A549 (cell line): ENCODE measurements around the gene AHCY. TPM values are rescaled to one million over a fixed set of nuclear protein-coding genes. Genes with fewer than 3 reads are reported as not detected.
"Not testable (repeated sequence)": the region's sequence is repeated elsewhere in the genome, so short reads cannot be mapped to it uniquely, and the experiment has no call there.

Experiments used
- ATAC-seq, 2 experiments: fragments of 200-7000 bp in 1 of 2; fragments of >200 bp in 1 of 2; cut with Nextera tagmentation in 1 of 2; cut with Tn5 transposase in 1 of 2; 3 replicates each; pipeline versions ENCODE4 v1.8.0 to v1.9.1; 2018 to 2020; ENCODE audit warnings: mild to moderate bottlenecking in 1 of 2, moderate library complexity in 1 of 2
- CTCF ChIA-PET: fragments of 300-600 bp; sonication (Branson Sonifier 250); formaldehyde crosslinking; extraction: SDS; loops from one replicate; lab custom pipeline; 2021; ENCODE audit warnings: antibody characterized with exemption, inconsistent platforms; lab: Yijun Ruan, JAX
- POLR2A ChIA-PET: fragments of 350-600 bp; formaldehyde crosslinking; extraction: SDS; loops from one replicate; lab custom pipeline; 2021; ENCODE audit warnings: antibody characterized with exemption, inconsistent platforms; lab: Yijun Ruan, JAX
- DNase-seq, 2 experiments: peaks; one replicate each; pipeline versions ENCODE4 v3.0.0 to v3.0.0-alpha.2; 2011 to 2016; ENCODE audit warnings: low read depth in 1 of 2, low spot score in 1 of 2
- FAIRE-seq: peaks from 2 replicates; lab custom pipeline; 2011; peaks lifted over from hg19 to GRCh38; lab: Jason Lieb, UNC
- H3K27ac ChIP-seq, 2 experiments: fragments of >200 bp; sonication (Bioruptor Twin); formaldehyde crosslinking; 3 replicates each; pipeline ENCODE4 v1.5.1; 2016 to 2017
- H3K4me1 ChIP-seq: fragments of >200 bp; sonication (Bioruptor Twin); formaldehyde crosslinking; 3 replicates; pipeline ENCODE4 v1.6.1; 2016
- H3K4me2 ChIP-seq: fragments of >200 bp; sonication (Bioruptor Twin); formaldehyde crosslinking; 3 replicates; pipeline ENCODE4 v1.6.1; 2016
- H3K4me3 ChIP-seq: fragments of >200 bp; sonication (Bioruptor Twin); formaldehyde crosslinking; 3 replicates; pipeline ENCODE4 v1.5.1; 2016
- H3K9me3 ChIP-seq: fragments of >200 bp; sonication (Bioruptor Twin); formaldehyde crosslinking; 3 replicates; pipeline ENCODE4 v1.6.1; 2016
- EHF ChIP-seq: fragments of 250-450 bp; sonication (Bioruptor Pico); IDR thresholded peaks from 2 replicates; pipeline ENCODE4 v1.5.0; 2020; ENCODE audit warnings: mild to moderate bottlenecking
- ESRRA ChIP-seq: fragments of 150-350 bp; IDR thresholded peaks from 2 replicates; pipeline ENCODE4 v1.6.1; 2014; ENCODE audit warnings: mild to moderate bottlenecking, low read length, borderline replicate concordance
- GATA3 ChIP-seq: IDR thresholded peaks from 2 replicates; pipeline ENCODE4 v1.6.1; 2012; ENCODE audit warnings: borderline replicate concordance
- HEYL ChIP-seq: fragments of 250-450 bp; sonication (Bioruptor Pico); IDR thresholded peaks from 2 replicates; pipeline ENCODE4 v1.8.0; 2021; ENCODE audit warnings: mild to moderate bottlenecking, moderate library complexity
- HOXB13 ChIP-seq: fragments of 250-450 bp; sonication (Bioruptor Pico); IDR thresholded peaks from 2 replicates; pipeline ENCODE4 v1.5.0; 2020; ENCODE audit warnings: low read depth, mild to moderate bottlenecking, moderate library complexity
- MAFK ChIP-seq: fragments of 450-650 bp; IDR thresholded peaks from 2 replicates; pipeline ENCODE4 v1.6.1; 2014; ENCODE audit not compliant: partially characterized antibody
- NPAS2 ChIP-seq: fragments of 250-450 bp; sonication (Bioruptor Pico); IDR thresholded peaks from 2 replicates; pipeline ENCODE4 v1.8.0; 2022; ENCODE audit warnings: mild to moderate bottlenecking, moderate library complexity, borderline replicate concordance
- POLR2A ChIP-seq: IDR thresholded peaks from 2 replicates; pipeline ENCODE4 v1.6.1; 2012; ENCODE audit warnings: mild to moderate bottlenecking, low read length
- RAD21 ChIP-seq, 2 experiments: fragments of >200 bp in 1 of 2; sonication (Bioruptor Twin) in 1 of 2; formaldehyde crosslinking in 1 of 2; IDR thresholded peaks in 1 of 2; conservative IDR thresholded peaks in 1 of 2; 2 replicates in 1 of 2; 3 replicates in 1 of 2; pipeline ENCODE4 v1.6.1; 2012 to 2018; ENCODE audit warnings: inconsistent platforms in 1 of 2
- RCOR1 ChIP-seq: fragments of 150-350 bp; IDR thresholded peaks from 2 replicates; pipeline ENCODE4 v1.6.1; 2014; ENCODE audit warnings: antibody characterized with exemption, low read length, low read depth
- SREBF2 ChIP-seq: fragments of 450-650 bp; IDR thresholded peaks from 2 replicates; pipeline ENCODE4 v1.6.1; 2014; ENCODE audit warnings: mild to moderate bottlenecking, moderate library complexity
- ZFP36 ChIP-seq: fragments of 450-650 bp; IDR thresholded peaks from 2 replicates; pipeline ENCODE4 v1.6.1; 2014; ENCODE audit warnings: borderline replicate concordance; ENCODE audit not compliant: partially characterized antibody
- ZNF302 ChIP-seq: fragments of 250-450 bp; sonication (Bioruptor Pico); IDR thresholded peaks from 2 replicates; pipeline ENCODE4 v1.9.0; 2021; ENCODE audit warnings: inconsistent platforms, mild to moderate bottlenecking, moderate library complexity
- ZSCAN20 ChIP-seq: fragments of 250-450 bp; sonication (Bioruptor Pico); IDR thresholded peaks from 2 replicates; pipeline ENCODE4 v1.8.0; 2022; ENCODE audit warnings: mild to moderate bottlenecking, moderate library complexity
- WGBS: methylation state at CpG from one replicate; pipeline ENCODE4 v1.1.6; 2017; ENCODE audit errors: missing lambda C conversion rate; 5-methylcytosine and 5-hydroxymethylcytosine counted together
- polyA plus RNA-seq, 4 experiments: library from polyadenylated mRNA; depleted of rRNA in 3 of 4; stranded (reverse); fragments of >200 nt; fragmentation: RNase III in 1 of 4; extraction: RNeasy Plus Mini Kit Qiagen cat#74134 plus additional on column Dnase treatment in 1 of 4; gene quantifications; 2 replicates in 3 of 4; 3 replicates in 1 of 4; pipeline ENCODE4 v1.2.3, GENCODE V29; 2011 to 2017
- TF ChIP-seq, protein P1 (sequence below): IDR thresholded peaks from 2 replicates; pipeline ENCODE4 v1.6.1; 2012

Gene AHCY
- polyA plus RNA-seq, 2 of the 4 experiments (the other 2 are of a cell fraction) = 274 to 290 TPM

DNA sequence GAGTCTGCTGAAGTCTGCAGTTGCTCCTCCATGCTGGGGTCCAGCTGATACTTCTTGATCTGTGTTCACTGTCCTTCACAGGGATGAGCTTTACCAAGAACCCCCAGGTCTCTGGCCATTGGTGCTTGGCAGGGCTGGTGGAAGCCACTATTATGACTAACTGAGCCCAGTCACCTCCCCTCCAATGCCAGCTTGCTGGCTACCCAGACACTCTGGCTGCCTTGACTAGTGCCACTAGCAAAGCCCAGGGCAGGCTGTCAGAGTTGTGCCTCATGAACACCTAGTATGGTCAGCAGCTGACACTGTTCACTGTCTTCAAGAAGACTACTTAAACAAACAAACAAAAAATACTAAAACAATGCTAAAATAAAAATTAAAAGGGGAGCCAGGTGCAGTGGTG is 53.1 kb downstream of the AHCY start:
- Histone ChIP-seq H3K4me1 (no peaks in the 10 kb centered on the region), H3K9me3 (no peaks in the 10 kb centered on the region), H3K4me2 (no peak overlapping the region), H3K4me3 (no peak overlapping the region), H3K27ac (no peak overlapping the region)
- ChIA-PET POLR2A (no interaction called here), CTCF (interaction anchor here (4.9 kb wide), 1 partner anchor 59 kb away, joined by 18 read pairs; no protein-coding TSS in a partner anchor)
- TF ChIP-seq MAFK (no peak), GATA3 (no peak)
- FAIRE-seq (no peak), ATAC-seq (0 out of 6 replicates have a peak, but pooled peaks of 1 of the 2 experiments have one; percentile 39), DNase-seq (no peak)

DNA sequence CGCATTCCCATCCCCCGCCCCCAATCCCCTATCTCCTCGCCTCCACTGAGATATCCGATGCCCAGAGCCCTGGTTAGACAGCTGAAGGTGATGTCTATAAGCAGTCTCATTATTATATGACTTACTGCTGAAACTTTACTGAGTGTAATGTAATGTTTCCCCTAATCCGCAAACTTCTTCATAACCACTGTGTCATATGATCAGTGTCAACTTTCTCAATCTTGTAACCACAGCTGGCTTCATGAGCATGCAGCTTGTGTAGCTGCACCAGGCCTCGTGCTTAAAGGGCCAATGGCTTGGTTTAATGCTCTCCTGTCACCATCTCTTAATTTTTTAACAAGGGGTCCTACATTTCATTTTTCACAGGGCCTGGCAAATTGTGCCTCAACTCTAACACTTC is 53.9 kb downstream of the AHCY start:
- Histone ChIP-seq H3K9me3 (no peaks in the 10 kb centered on the region), H3K4me1 (no peaks in the 10 kb centered on the region), H3K27ac (no peak overlapping the region), H3K4me2 (no peak overlapping the region), H3K4me3 (no peak overlapping the region)
- no peak for DNase-seq
- TF ChIP-seq HEYL (CRISPR knock-in tag) (no peak), ZSCAN20 (CRISPR knock-in tag) (no peak)
- no peak for ATAC-seq
- 86% methylated on average over 6 of the region's 6 CpGs for WGBS
- POLR2A ChIA-PET = no interaction called here
- CTCF ChIA-PET = interaction anchor here (0.7 to 4.9 kb wide), 3 partner anchors 13 to 288 kb away, joined by 3 to 18 read pairs (median 3); no protein-coding TSS in a partner anchor
- no peak for FAIRE-seq

DNA sequence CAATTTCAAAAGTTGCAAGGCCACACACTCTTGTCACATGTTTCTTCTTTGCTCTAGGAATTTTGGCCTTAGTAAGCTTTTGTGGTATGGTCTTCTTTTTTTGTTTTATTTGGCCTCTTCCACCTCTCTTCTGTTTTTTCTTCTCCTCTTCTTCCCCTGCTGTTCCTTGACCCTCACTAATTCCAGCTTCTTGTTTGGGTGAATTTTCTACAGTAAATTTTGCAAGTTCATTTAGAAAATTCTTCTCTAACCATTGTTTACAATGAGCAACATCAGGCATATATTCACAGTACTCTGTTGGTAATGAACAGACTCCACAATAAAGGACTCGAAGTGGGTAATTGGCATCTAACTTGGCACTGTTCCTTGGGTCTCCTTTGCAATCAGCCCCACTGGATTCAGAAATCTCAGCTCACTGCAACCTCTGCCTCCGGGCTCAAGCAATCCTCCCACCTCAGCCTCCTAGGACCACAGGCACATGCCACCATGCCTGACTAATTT is 57.0 kb downstream of the AHCY start:
- POLR2A ChIA-PET = no interaction called here
- no peaks in the 10 kb centered on the region for H3K9me3 ChIP-seq
- FAIRE-seq = no peak
- no peak for TF ChIP-seq ZNF302
- TF ChIP-seq, all 56 proteins: peak for 0
- CTCF ChIA-PET = interaction anchor here (0.8 to 4.9 kb wide), 4 partner anchors 12 to 56 kb away, joined by 3 to 18 read pairs (median 3); no protein-coding TSS in a partner anchor
- DNase-seq = no peak
- no peak overlapping the region for H3K4me3 ChIP-seq
- H3K4me1 ChIP-seq = no peaks in the 10 kb centered on the region
- no peak for ATAC-seq
- no peak overlapping the region for H3K27ac ChIP-seq
- WGBS = 80% methylated on average over 2 of the region's 2 CpGs
- H3K4me2 ChIP-seq = no peak overlapping the region

DNA sequence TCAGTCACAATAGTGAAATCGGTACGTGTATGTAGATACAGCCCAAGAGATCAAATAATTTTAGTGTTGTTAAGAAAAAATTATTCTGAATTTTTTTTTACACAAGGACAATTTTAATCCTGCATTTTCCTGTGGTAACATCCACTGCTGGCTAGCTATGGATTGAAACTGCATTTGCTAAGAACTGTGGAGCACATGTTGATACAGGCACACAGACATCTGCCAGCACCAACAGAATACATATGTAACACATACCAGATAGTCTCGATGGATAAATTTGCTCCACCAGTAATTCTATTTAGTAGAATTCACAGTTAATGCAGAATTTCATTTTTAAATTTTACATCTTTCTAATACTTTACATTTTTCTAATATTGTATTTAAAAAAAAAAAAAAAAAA is 59.8 kb downstream of the AHCY start:
- FAIRE-seq (no peak), ATAC-seq (no peak), DNase-seq (no peak)
- Histone ChIP-seq H3K9me3 (no peaks in the 10 kb centered on the region), H3K4me1 (no peaks in the 10 kb centered on the region), H3K4me2 (no peak overlapping the region), H3K27ac (no peak overlapping the region), H3K4me3 (no peak overlapping the region)
- ChIA-PET CTCF (interaction anchor here (1.2 kb wide), 1 partner anchor 12 kb away, joined by 3 read pairs; no protein-coding TSS in a partner anchor), POLR2A (no interaction called here)
- whole genome bisulfite sequencing = 88% methylated on average over 3 of the region's 3 CpGs
- no peak for TF ChIP-seq ESRRA
- TF ChIP-seq HOXB13 (CRISPR knock-in tag) = no peak
- TF ChIP-seq EHF (CRISPR knock-in tag) = no peak
- TF ChIP-seq ZFP36 = no peak
- TF ChIP-seq POLR2A = no peak

DNA sequence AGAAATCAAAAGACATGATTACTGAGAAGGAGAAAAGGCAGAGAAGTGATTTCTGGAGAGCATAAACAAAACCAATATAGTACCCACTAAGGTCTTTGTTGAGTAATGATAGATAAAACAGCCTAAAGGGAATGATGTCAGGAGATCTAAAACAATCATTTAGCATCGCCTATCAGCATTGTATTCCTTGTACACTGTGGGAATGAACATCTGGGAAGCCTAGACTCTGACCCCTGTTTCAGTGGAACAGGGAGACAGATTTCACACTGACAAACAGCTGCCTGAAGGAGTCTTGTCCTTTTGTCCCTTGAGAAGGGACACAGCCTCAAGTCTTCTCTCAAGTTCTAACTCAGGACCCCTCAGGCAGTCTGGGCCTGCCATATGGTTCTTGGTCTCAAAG is 60.3 kb downstream of the AHCY start:
- Histone ChIP-seq H3K4me3 (no peak overlapping the region), H3K4me1 (no peaks in the 10 kb centered on the region), H3K4me2 (no peak overlapping the region), H3K27ac (no peak overlapping the region), H3K9me3 (peaks cover 4% of the 10 kb centered on the region; the same call in 1 of the 3 replicates)
- TF ChIP-seq HOXB13 (CRISPR knock-in tag) = no peak
- no peak for TF ChIP-seq SREBF2
- TF ChIP-seq RAD21 (conservative IDR thresholded peaks at IDR 0.05 in 1 of 2, IDR thresholded peaks at IDR 0.05 in 1 of 2) = no peak
- TF ChIP-seq ESRRA = no peak
- TF ChIP-seq RCOR1 = no peak
- TF ChIP-seq, protein P1, sequence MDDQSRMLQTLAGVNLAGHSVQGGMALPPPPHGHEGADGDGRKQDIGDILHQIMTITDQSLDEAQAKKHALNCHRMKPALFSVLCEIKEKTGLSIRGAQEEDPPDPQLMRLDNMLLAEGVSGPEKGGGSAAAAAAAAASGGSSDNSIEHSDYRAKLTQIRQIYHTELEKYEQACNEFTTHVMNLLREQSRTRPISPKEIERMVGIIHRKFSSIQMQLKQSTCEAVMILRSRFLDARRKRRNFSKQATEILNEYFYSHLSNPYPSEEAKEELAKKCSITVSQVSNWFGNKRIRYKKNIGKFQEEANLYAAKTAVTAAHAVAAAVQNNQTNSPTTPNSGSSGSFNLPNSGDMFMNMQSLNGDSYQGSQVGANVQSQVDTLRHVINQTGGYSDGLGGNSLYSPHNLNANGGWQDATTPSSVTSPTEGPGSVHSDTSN = no peak
- TF ChIP-seq ZNF302 = no peak
- no peak for TF ChIP-seq ZFP36
- no peak for TF ChIP-seq NPAS2
- no peak for TF ChIP-seq EHF (CRISPR knock-in tag)
- FAIRE-seq = no peak
- 58% methylated on average over 1 of the region's 1 CpG for WGBS
- ChIA-PET CTCF (interaction anchor here (0.6 to 1.2 kb wide), 2 partner anchors 12 to 510 kb away, joined by 3 read pairs; no protein-coding TSS in a partner anchor), POLR2A (no interaction called here)
- ATAC-seq = no peak
- DNase-seq = no peak

DNA sequence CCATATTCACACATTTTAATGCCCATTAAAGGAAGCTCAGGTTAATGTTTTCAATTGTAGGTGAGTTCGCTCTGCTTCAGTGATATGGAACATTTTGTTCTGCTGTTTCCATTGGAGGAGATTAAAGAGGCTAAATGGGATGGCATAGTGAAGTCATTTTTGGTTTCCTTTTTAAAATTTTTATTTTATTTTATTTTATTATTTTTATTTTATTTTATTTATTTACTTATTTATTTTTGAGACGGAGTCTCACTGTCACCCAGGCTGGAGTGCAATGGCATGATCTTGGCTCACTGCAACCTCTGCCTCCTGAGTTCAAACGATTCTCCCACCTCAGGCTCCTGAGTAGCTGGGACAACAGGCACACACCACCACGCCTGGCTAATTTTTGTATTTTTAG is 61.1 kb downstream of the AHCY start:
- H3K27ac ChIP-seq, ATAC-seq, H3K4me3 ChIP-seq, POLR2A ChIA-PET, FAIRE-seq, DNase-seq, H3K4me2 ChIP-seq, H3K4me1 ChIP-seq: not testable (repeated sequence)
- CTCF ChIA-PET = interaction anchor here (1.2 kb wide), 1 partner anchor 13 kb away, joined by 3 read pairs; no protein-coding TSS in a partner anchor
- H3K9me3 ChIP-seq = peaks cover 13% of the 10 kb centered on the region; the same call in 1 of the 3 replicates
- 59% methylated on average over 4 of the region's 4 CpGs for WGBS
